HG03558 (cell line): ENCODE measurements around the gene PCSK4.
"Not testable (repeated sequence)": the region's sequence is repeated elsewhere in the genome, so short reads cannot be mapped to it uniquely, and the experiment has no call there.

ENCODE experiments used
- ATAC-seq: cut with Tn5 transposase; IDR thresholded peaks from one replicate; pipeline ENCODE4 v1.9.1; 2021; ENCODE audit warnings: moderate number of reproducible peaks; ENCODE audit not compliant: unreplicated experiment; ENCODE audit errors: extremely low read depth

Gene PCSK4

GRCh38 chr19:1505991-1506881, 16.1 kb upstream of the PCSK4 start:
- ATAC-seq = no peak

GRCh38 chr19:1505012-1505411, 14.9 kb upstream of the PCSK4 start:
- no peak for ATAC-seq

GRCh38 chr19:1503925-1504773, 14.0 kb upstream of the PCSK4 start:
- no peak for ATAC-seq

GRCh38 chr19:1503089-1503924, 13.2 kb upstream of the PCSK4 start:
- ATAC-seq = no peak

- no peak for ATAC-seq
Observed at GRCh38 chr19:1502433-1503088, 12.4 kb upstream of the PCSK4 start.

GRCh38 chr19:1501200-1501595, 11.0 kb upstream of the PCSK4 start:
- ATAC-seq = no peak

GRCh38 chr19:1499231-1499630, 9.1 kb upstream of the PCSK4 start:
- not testable (repeated sequence) for ATAC-seq

GRCh38 chr19:1497578-1498235, 7.6 kb upstream of the PCSK4 start:
- ATAC-seq = no peak

GRCh38 chr19:1496714-1497577, 6.8 kb upstream of the PCSK4 start:
- ATAC-seq = no peak

GRCh38 chr19:1495799-1496713, 5.9 kb upstream of the PCSK4 start:
- ATAC-seq = no peak

- ATAC-seq = no peak
Observed at GRCh38 chr19:1495051-1495798, 5.1 kb upstream of the PCSK4 start.

- ATAC-seq = no peak
Observed at GRCh38 chr19:1494115-1494815, 4.1 kb upstream of the PCSK4 start.

GRCh38 chr19:1492474-1493006, 2.4 kb upstream of the PCSK4 start:
- no peak for ATAC-seq

- no peak for ATAC-seq
Observed at GRCh38 chr19:1491849-1492170, 1.7 kb upstream of the PCSK4 start.

- ATAC-seq = no peak
Observed at GRCh38 chr19:1491114-1491848, 1.1 kb upstream of the PCSK4 start, which contains the start of gene REEP6. TSS of gene REEP6 (plus strand) at chr19:1491181. CDS start at chr19:1491270, 89 bp downstream.
